CD14-positive monocyte (primary cell): ENCODE results near the gene SCARB1. TPM values are rescaled to one million over a fixed set of nuclear protein-coding genes. Genes with fewer than 3 reads are reported as not detected.

Experiments used
- DNase-seq, 3 donors: peaks; one replicate each; pipeline ENCODE4 v3.0.0-alpha.2; 2011 to 2022
- H2AFZ ChIP-seq: 2 replicates; pipeline ENCODE4 v1.6.0; 2012; ENCODE audit warnings: mild to moderate bottlenecking, low read depth, low read length, inconsistent platforms; ENCODE audit not compliant: insufficient read depth, poor library complexity, severe bottlenecking
- H3K27ac ChIP-seq, 2 donors: 1 replicate in 1 of 2; 2 replicates in 1 of 2; pipeline ENCODE4 v1.5.1; 2012 to 2013; ENCODE audit warnings: low read length in 2 of 2, control low read depth in 1 of 2, inconsistent platforms in 1 of 2, low read depth in 1 of 2, mild to moderate bottlenecking in 1 of 2
- H3K27me3 ChIP-seq, 2 donors: one replicate each; pipeline versions ENCODE4 v1.6.0 to v1.6.1; 2011 to 2013; ENCODE audit warnings: low read length in 2 of 2; ENCODE audit not compliant: control insufficient read depth in 2 of 2, insufficient read depth in 2 of 2
- H3K36me3 ChIP-seq, 2 donors: replicated peaks in 1 of 2; 1 replicate in 1 of 2; 2 replicates in 1 of 2; pipeline versions ENCODE4 v1.5.1 to v1.6.1; 2012 to 2013; ENCODE audit warnings: low read length in 2 of 2, control low read depth in 1 of 2, inconsistent platforms in 1 of 2, mild to moderate bottlenecking in 1 of 2; ENCODE audit not compliant: insufficient read depth in 2 of 2, control insufficient read depth in 1 of 2
- H3K4me1 ChIP-seq, 2 donors: 1 replicate in 1 of 2; 2 replicates in 1 of 2; pipeline versions ENCODE4 v1.5.1 to v1.6.1; 2012 to 2013; ENCODE audit warnings: low read length in 2 of 2, control low read depth in 1 of 2, inconsistent platforms in 1 of 2, mild to moderate bottlenecking in 1 of 2, moderate library complexity in 1 of 2; ENCODE audit not compliant: insufficient read depth in 2 of 2, control insufficient read depth in 1 of 2
- H3K4me2 ChIP-seq: replicated peaks from 2 replicates; pipeline ENCODE3; 2012; ENCODE audit warnings: low read length, moderate library complexity, mild to moderate bottlenecking; ENCODE audit not compliant: poor library complexity, severe bottlenecking; ENCODE audit errors: extremely low read depth
- H3K4me3 ChIP-seq, 3 experiments: fragments of 200-600 bp in 1 of 3; sonication (generic) in 1 of 3; replicated peaks in 1 of 3; 1 replicate in 2 of 3; 2 replicates in 1 of 3; pipeline ENCODE4 v1.5.1; 2011 to 2013; ENCODE audit warnings: low read length in 3 of 3, mild to moderate bottlenecking in 3 of 3, control low read depth in 2 of 3, low read depth in 2 of 3, inconsistent platforms in 1 of 3, moderate library complexity in 1 of 3
- H3K79me2 ChIP-seq: 2 replicates; pipeline ENCODE4 v1.6.0; 2012; ENCODE audit warnings: mild to moderate bottlenecking, control low read depth, inconsistent platforms, low read length, moderate library complexity; ENCODE audit not compliant: insufficient read depth
- H3K9ac ChIP-seq: 2 replicates; pipeline ENCODE4 v1.6.0; 2017; ENCODE audit warnings: low read length, mild to moderate bottlenecking; ENCODE audit not compliant: insufficient read depth, poor library complexity, severe bottlenecking
- H3K9me3 ChIP-seq, 2 donors: replicated peaks in 1 of 2; 1 replicate in 1 of 2; 2 replicates in 1 of 2; pipeline versions ENCODE4 v1.5.1 to v1.6.1; 2012 to 2013; ENCODE audit warnings: low read length in 2 of 2, control low read depth in 1 of 2; ENCODE audit not compliant: control insufficient read depth in 1 of 2, insufficient read depth in 1 of 2
- H4K20me1 ChIP-seq: 2 replicates; pipeline ENCODE4 v1.6.0; 2012; ENCODE audit warnings: mild to moderate bottlenecking, low read length, control low read depth, moderate library complexity; ENCODE audit not compliant: insufficient read depth
- H3K27ac Mint-ChIP-seq, 7 donors: one replicate each; pipeline ENCODE4 v1.8.0; 2020; ENCODE audit warnings: mild to moderate bottlenecking in 7 of 7, mixed read lengths in 7 of 7, moderate library complexity in 6 of 7, inconsistent platforms in 2 of 7
- H3K27me3 Mint-ChIP-seq, 3 donors: one replicate each; pipeline ENCODE4 v1.8.0; 2021 to 2022; ENCODE audit warnings: low read depth in 3 of 3, mild to moderate bottlenecking in 3 of 3, mixed read lengths in 3 of 3, moderate library complexity in 3 of 3, inconsistent platforms in 1 of 3
- H3K36me3 Mint-ChIP-seq, 2 donors: one replicate each; pipeline ENCODE4 v1.8.0; 2020; ENCODE audit warnings: mixed read lengths in 2 of 2, inconsistent platforms in 1 of 2, mild to moderate bottlenecking in 1 of 2
- H3K4me1 Mint-ChIP-seq: one replicate; pipeline ENCODE4 v1.8.0; 2020; ENCODE audit warnings: mild to moderate bottlenecking, mixed read lengths
- H3K4me3 Mint-ChIP-seq, 2 donors: one replicate each; pipeline ENCODE4 v1.8.0; 2020; ENCODE audit warnings: mild to moderate bottlenecking in 2 of 2, mixed read lengths in 2 of 2, moderate library complexity in 1 of 2
- H3K9me3 Mint-ChIP-seq, 7 donors: one replicate each; pipeline ENCODE4 v1.8.0; 2020 to 2022; ENCODE audit warnings: mixed read lengths in 7 of 7, mild to moderate bottlenecking in 6 of 7, moderate library complexity in 6 of 7, inconsistent platforms in 2 of 7
- CTCF ChIP-seq: fragments of 200-600 bp; IDR thresholded peaks from one replicate; pipeline ENCODE4 v1.8.0; 2022; ENCODE audit warnings: antibody characterized with exemption, mild to moderate bottlenecking
- WGBS: methylation state at CpG from one replicate; pipeline ENCODE4 v1.1.5; 2013; ENCODE audit warnings: missing lambda C conversion rate; ENCODE audit not compliant: insufficient coverage; 5-methylcytosine and 5-hydroxymethylcytosine counted together
- intact Hi-C, 2 donors: fragments of 100-400 bp; cut with micrococcal nuclease; formaldehyde crosslinking; loops; one replicate each; pipeline versions ENCODE4 v1.15.0 to v1.15.1; 2023
- polyA plus RNA-seq, 3 donors: library from polyadenylated mRNA; depleted of rRNA in 1 of 3; unstranded in 2 of 3; stranded (reverse) in 1 of 3; fragments of 300-500 nt in 2 of 3; fragments of >200 nt in 1 of 3; fragmentation: Illumina TruSeq in 2 of 3; gene quantifications; 1 replicate in 2 of 3; 2 replicates in 1 of 3; pipeline ENCODE4 v1.2.3, GENCODE V29; 2012 to 2021

The SCARB1 gene
- polyA plus RNA-seq, 3 donors: 13.1 to 34.3 (median 15.2) TPM

- 95% methylated on average over 32 of the region's 34 CpGs for WGBS
- Mint-ChIP-seq H3K4me1 (peaks cover 54% of the 10 kb centered on the region), H3K36me3 (peaks cover 0 to 5% of the 10 kb centered on the region in 2 donors), H3K27ac (peak overlapping the region in 3 of 7 donors; percentile 26 to 66 (median 61)), H3K4me3 (no peak overlapping the region), H3K27me3 (peaks cover 0 to 4% (median 2%) of the 10 kb centered on the region in 3 donors), H3K9me3 (peaks cover 0 to 10% (median 2%) of the 10 kb centered on the region in 7 donors)
- H3K4me3 ChIP-seq: no peak overlapping the region
- H3K79me2 ChIP-seq: no peaks in the 10 kb centered on the region
- H3K9ac ChIP-seq: no peak overlapping the region
- no peaks in the 10 kb centered on the region for H3K36me3 ChIP-seq
- intact Hi-C loops: no loop called here
- no peaks in the 10 kb centered on the region for H4K20me1 ChIP-seq
- H3K4me1 ChIP-seq: peaks cover 60 to 66% of the 10 kb centered on the region in 2 donors
- no peak overlapping the region for H3K4me2 ChIP-seq
- peaks cover 0 to 4% of the 10 kb centered on the region in 2 donors for H3K9me3 ChIP-seq
- H3K27me3 ChIP-seq: no peaks in the 10 kb centered on the region
- no peak for TF ChIP-seq CTCF
- no peak for DNase-seq
- H3K27ac ChIP-seq: no peak overlapping the region
- no peak overlapping the region for H2AFZ ChIP-seq
Observed at GRCh38 chr12:124738636-124739467, 124.8 kb downstream of the SCARB1 start.

- no peak overlapping the region for H2AFZ ChIP-seq
- no peak for DNase-seq
- no peaks in the 10 kb centered on the region for H4K20me1 ChIP-seq
- H3K4me3 ChIP-seq: no peak overlapping the region
- no peaks in the 10 kb centered on the region for H3K27me3 ChIP-seq
- intact Hi-C loops: no loop called here
- no peak overlapping the region for H3K4me3 Mint-ChIP-seq
- no peak overlapping the region for H3K4me2 ChIP-seq
- peaks cover 60% of the 10 kb centered on the region for H3K4me1 Mint-ChIP-seq
- H3K9ac ChIP-seq: no peak overlapping the region
- peak overlapping the region in 2 of 7 donors; percentile 40 to 70 for H3K27ac Mint-ChIP-seq
- H3K36me3 ChIP-seq: no peaks in the 10 kb centered on the region
- 88% methylated on average over 9 of the region's 15 CpGs for WGBS
- peaks cover 69 to 74% of the 10 kb centered on the region in 2 donors for H3K4me1 ChIP-seq
- H3K9me3 Mint-ChIP-seq: peaks cover 0 to 10% (median 2%) of the 10 kb centered on the region in 7 donors
- no peak overlapping the region for H3K27ac ChIP-seq
- H3K9me3 ChIP-seq: peaks cover 0 to 4% of the 10 kb centered on the region in 2 donors
- no peaks in the 10 kb centered on the region for H3K79me2 ChIP-seq
- H3K36me3 Mint-ChIP-seq: peaks cover 0 to 6% of the 10 kb centered on the region in 2 donors
- TF ChIP-seq CTCF: no peak
- peaks cover 0 to 2% (median 2%) of the 10 kb centered on the region in 3 donors for H3K27me3 Mint-ChIP-seq
Observed at GRCh38 chr12:124737772-124738635, 125.7 kb downstream of the SCARB1 start.
